Right lobe of liver (tissue), 6 donors: Measurements from ENCODE around the gene NBEA. TPM values are rescaled to one million over a fixed set of nuclear protein-coding genes. Genes with fewer than 3 reads are reported as not detected.

Source experiments
- ATAC-seq, 4 donors: fragments of 200-7000 bp; cut with Tn5 transposase; one replicate each; pipeline ENCODE4 v1.9.1; 2020; ENCODE audit warnings: mild to moderate bottlenecking in 4 of 4, moderate library complexity in 4 of 4
- DNase-seq, 3 donors: peaks; one replicate each; pipeline ENCODE4 v3.0.0-alpha.2; 2020
- H3K27ac ChIP-seq, 3 donors: fragments of 200-600 bp; one replicate each; pipeline ENCODE4 v1.8.0; 2022
- H3K27me3 ChIP-seq, 2 donors: fragments of 200-600 bp; one replicate each; pipeline ENCODE4 v1.8.0; 2022
- H3K36me3 ChIP-seq, 4 donors: fragments of 200-600 bp; sonication (generic) in 1 of 4; one replicate each; pipeline versions ENCODE4 v1.5.1 to v1.8.0; 2017 to 2022; ENCODE audit warnings: control low read depth in 1 of 4
- H3K4me1 ChIP-seq, 4 donors: fragments of 200-600 bp; sonication (generic) in 1 of 4; one replicate each; pipeline versions ENCODE4 v1.5.1 to v1.8.0; 2017 to 2022; ENCODE audit warnings: control low read depth in 1 of 4
- H3K4me3 ChIP-seq, 3 donors: fragments of 200-600 bp; one replicate each; pipeline ENCODE4 v1.8.0; 2022
- H3K9me3 ChIP-seq, 4 donors: fragments of 200-600 bp; sonication (generic) in 1 of 4; one replicate each; pipeline versions ENCODE4 v1.5.1 to v1.8.0; 2017 to 2022; ENCODE audit warnings: control low read depth in 1 of 4
- POLR2A ChIP-seq: fragments of 450-650 bp; IDR thresholded peaks from one replicate; pipeline ENCODE4 v1.6.1; 2017; ENCODE audit warnings: antibody characterized with exemption, mild to moderate bottlenecking
- WGBS: methylation state at CpG from one replicate; pipeline ENCODE4 v1.1.6; 2018; ENCODE audit warnings: low coverage, low lambda C conversion rate; ENCODE audit not compliant: insufficient coverage; ENCODE audit errors: missing lambda C conversion rate; 5-methylcytosine and 5-hydroxymethylcytosine counted together
- intact Hi-C, 2 donors: fragments of 100-400 bp; cut with DNase I; formaldehyde crosslinking; loops; one replicate each; pipeline versions ENCODE4 v1.11.2 to v1.14.1; 2022
- total RNA-seq, 6 experiments: library from RNA; depleted of rRNA in 2 of 6; stranded (reverse); fragments of >200 nt in 2 of 6; fragmentation: NEBNext Ultra II Directional in 3 of 6; extraction: Animal tissue kit (Norgen Biotek cat#: 25700) in 3 of 6; gene quantifications; one replicate each; pipeline versions ENCODE4 v1.1.0 to v1.2.4, GENCODE V29; 2016 to 2023
- TF ChIP-seq, protein P1 (sequence below), 4 donors: fragments of 200-600 bp in 3 of 4; fragments of 450-650 bp in 1 of 4; IDR thresholded peaks; one replicate each; pipeline versions ENCODE4 v1.5.1 to v1.8.0; 2016 to 2022; ENCODE audit warnings: antibody characterized with exemption in 4 of 4, mild to moderate bottlenecking in 2 of 4
- donor health status: DM: no; HTN: yes; CAD: no.
- donor health status: DM: no; HTN: no; CAD: no.
- donor health status: DM: no; HTN: no; CAD: no.
- donor health status: DM: no; HTN: yes; CAD: no.
- donor health status: DM: no; HTN: yes; CAD: no.

Gene NBEA
- total RNA-seq, 6 experiments from 2014 or later, result 0.62 to 1.7 (median 0.75) TPM

- Histone ChIP-seq H3K4me1 (no peaks in the 10 kb centered on the region), H3K4me3 (no peak overlapping the region), H3K9me3 (peaks cover 0 to 3% (median 0%) of the 10 kb centered on the region in 4 donors), H3K36me3 (no peaks in the 10 kb centered on the region), H3K27ac (no peak overlapping the region), H3K27me3 (no peaks in the 10 kb centered on the region)
- ATAC-seq (no peak), DNase-seq (no peak)
- intact Hi-C loops, result no loop called here
- no peak for TF ChIP-seq POLR2A
- TF ChIP-seq, protein P1, sequence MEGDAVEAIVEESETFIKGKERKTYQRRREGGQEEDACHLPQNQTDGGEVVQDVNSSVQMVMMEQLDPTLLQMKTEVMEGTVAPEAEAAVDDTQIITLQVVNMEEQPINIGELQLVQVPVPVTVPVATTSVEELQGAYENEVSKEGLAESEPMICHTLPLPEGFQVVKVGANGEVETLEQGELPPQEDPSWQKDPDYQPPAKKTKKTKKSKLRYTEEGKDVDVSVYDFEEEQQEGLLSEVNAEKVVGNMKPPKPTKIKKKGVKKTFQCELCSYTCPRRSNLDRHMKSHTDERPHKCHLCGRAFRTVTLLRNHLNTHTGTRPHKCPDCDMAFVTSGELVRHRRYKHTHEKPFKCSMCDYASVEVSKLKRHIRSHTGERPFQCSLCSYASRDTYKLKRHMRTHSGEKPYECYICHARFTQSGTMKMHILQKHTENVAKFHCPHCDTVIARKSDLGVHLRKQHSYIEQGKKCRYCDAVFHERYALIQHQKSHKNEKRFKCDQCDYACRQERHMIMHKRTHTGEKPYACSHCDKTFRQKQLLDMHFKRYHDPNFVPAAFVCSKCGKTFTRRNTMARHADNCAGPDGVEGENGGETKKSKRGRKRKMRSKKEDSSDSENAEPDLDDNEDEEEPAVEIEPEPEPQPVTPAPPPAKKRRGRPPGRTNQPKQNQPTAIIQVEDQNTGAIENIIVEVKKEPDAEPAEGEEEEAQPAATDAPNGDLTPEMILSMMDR (IDR thresholded peaks at IDR 0.05), result no peak
- 77% methylated on average over 2 of the region's 2 CpGs for WGBS
Observed at GRCh38 chr13:35367586-35367985, 425.5 kb downstream of the NBEA start.

DNA sequence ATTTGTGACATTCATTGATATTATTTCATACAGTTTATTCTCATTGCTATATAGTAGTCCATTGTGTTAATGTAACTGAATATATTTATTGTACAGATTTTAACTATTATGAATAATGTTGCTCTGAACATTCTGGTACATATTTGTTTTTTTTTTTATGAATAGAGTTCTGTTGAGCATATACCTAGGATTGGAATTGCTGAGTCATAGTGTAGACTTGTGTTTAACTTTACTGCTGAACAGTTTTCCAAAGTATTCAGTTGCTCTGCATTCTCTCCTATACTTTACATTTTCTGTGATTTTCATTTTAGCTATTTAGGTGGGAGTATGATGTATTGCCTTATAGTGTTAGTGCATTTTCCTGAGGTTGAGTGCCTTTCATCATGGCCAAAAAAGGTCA is 436.9 kb downstream of the NBEA start:
- Histone ChIP-seq H3K27ac (no peak overlapping the region), H3K4me3 (no peak overlapping the region), H3K27me3 (no peaks in the 10 kb centered on the region), H3K9me3 (no peaks in the 10 kb centered on the region), H3K36me3 (no peaks in the 10 kb centered on the region), H3K4me1 (no peaks in the 10 kb centered on the region)
- DNase-seq (no peak), ATAC-seq (no peak)
- intact Hi-C loops, result no loop called here
- TF ChIP-seq POLR2A, result no peak
- TF ChIP-seq, protein P1 (IDR thresholded peaks at IDR 0.05), result no peak

DNA sequence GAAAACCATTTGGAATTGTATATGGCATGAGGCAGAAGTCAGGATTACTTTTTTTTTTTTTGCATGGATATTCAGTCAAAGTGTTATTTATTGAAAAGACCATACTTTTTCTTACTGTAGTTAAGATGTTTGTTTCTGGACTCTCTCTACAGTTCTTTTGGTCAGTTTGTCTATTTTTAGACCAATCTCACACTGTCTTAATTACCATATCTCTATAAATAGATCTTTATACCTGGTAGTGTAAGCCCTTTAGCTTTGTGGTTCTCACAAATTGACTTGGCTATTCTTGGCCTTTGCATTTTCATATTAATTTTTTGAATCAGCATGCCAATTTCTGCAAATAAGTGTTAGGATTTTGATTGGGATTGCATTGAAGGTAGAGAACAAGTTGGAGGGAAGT is 437.6 kb downstream of the NBEA start:
- H3K4me1 ChIP-seq, result no peaks in the 10 kb centered on the region
- TF ChIP-seq POLR2A, result no peak
- TF ChIP-seq, protein P1 (IDR thresholded peaks at IDR 0.05), result no peak
- no peak overlapping the region for H3K27ac ChIP-seq
- H3K36me3 ChIP-seq, result no peaks in the 10 kb centered on the region
- intact Hi-C loops, result no loop called here
- no peak overlapping the region for H3K4me3 ChIP-seq
- H3K9me3 ChIP-seq, result no peaks in the 10 kb centered on the region
- DNase-seq, result no peak
- ATAC-seq, result no peak
- H3K27me3 ChIP-seq, result no peaks in the 10 kb centered on the region

DNA sequence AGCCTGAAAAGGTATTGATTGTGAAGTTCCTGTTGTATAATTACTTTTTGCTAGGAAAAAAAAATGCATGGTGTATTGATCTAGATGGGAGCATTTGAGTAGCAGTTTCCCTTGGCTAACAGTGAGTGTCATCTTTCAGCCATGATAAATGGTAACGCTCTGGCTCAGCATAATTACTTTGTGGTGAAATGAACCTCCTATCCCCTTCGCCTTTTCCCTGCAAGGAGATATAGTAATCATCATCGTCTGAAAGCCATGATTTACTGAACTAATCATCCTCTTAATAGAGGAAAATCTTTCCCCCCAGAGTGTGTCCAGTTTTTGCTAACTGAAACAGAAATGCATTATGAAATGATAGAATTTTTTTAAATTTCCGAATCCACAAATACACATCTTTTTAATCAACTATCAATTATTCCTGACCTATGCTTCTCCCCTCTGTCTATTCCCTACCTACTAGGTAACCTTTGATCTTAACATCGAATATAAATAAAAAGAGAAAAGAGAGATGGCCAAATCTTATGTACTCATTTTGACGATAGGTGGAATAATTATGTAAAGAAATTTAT is 445.7 kb downstream of the NBEA start:
- no peaks in the 10 kb centered on the region for H3K27me3 ChIP-seq
- intact Hi-C loops, result no loop called here
- ATAC-seq, result no peak
- H3K36me3 ChIP-seq, result no peaks in the 10 kb centered on the region
- WGBS, result 59% methylated on average over 6 of the region's 6 CpGs
- no peaks in the 10 kb centered on the region for H3K9me3 ChIP-seq
- DNase-seq, result no peak
- TF ChIP-seq, protein P1 (IDR thresholded peaks at IDR 0.05), result no peak
- TF ChIP-seq POLR2A, result no peak
- no peaks in the 10 kb centered on the region for H3K4me1 ChIP-seq
- no peak overlapping the region for H3K27ac ChIP-seq
- H3K4me3 ChIP-seq, result no peak overlapping the region
